ENCODE measurements around the gene SLC2A3.
"Not testable (repeated sequence)": the region's sequence is repeated elsewhere in the genome, so short reads cannot be mapped to it uniquely, and the experiment has no call there.

The SLC2A3 gene

GRCh38 chr12:7959278-7959677 is 23.3 kb upstream of the SLC2A3 start:
- H3K4me3 ChIP-seq (ENCODE audit: low read length): no peak overlapping the region
- no peak for DNase-seq (ENCODE audit: low read depth)
- TF ChIP-seq CTCF (IDR thresholded peaks at IDR 0.05; ENCODE audit: insufficient read depth, low read depth, low read length, missing control alignments): no peak

- not testable (repeated sequence) for DNase-seq (ENCODE audit: low read depth); H3K4me3 ChIP-seq (ENCODE audit: low read length)
Measured at GRCh38 chr12:7954877-7955276, 18.9 kb upstream of the SLC2A3 start.

GRCh38 chr12:7954418-7954817 is 18.4 kb upstream of the SLC2A3 start:
- not testable (repeated sequence) for DNase-seq (ENCODE audit: low read depth); H3K4me3 ChIP-seq (ENCODE audit: low read length)

- not testable (repeated sequence) for H3K4me3 ChIP-seq (ENCODE audit: low read length); DNase-seq (ENCODE audit: low read depth)
Measured at GRCh38 chr12:7953912-7954311, 17.9 kb upstream of the SLC2A3 start.

GRCh38 chr12:7951671-7952070 is 15.7 kb upstream of the SLC2A3 start:
- DNase-seq (ENCODE audit: low read depth): no peak
- no peak overlapping the region for H3K4me3 ChIP-seq (ENCODE audit: low read length)
- no peak for TF ChIP-seq CTCF (IDR thresholded peaks at IDR 0.05; ENCODE audit: insufficient read depth, low read depth, low read length, missing control alignments)

GRCh38 chr12:7950230-7950943 is 14.4 kb upstream of the SLC2A3 start:
- not testable (repeated sequence) for H3K4me3 ChIP-seq (ENCODE audit: low read length); DNase-seq (ENCODE audit: low read depth)

GRCh38 chr12:7948589-7949260 is 12.7 kb upstream of the SLC2A3 start:
- no peak for TF ChIP-seq CTCF (IDR thresholded peaks at IDR 0.05; ENCODE audit: insufficient read depth, low read depth, low read length, missing control alignments)
- no peak for DNase-seq (ENCODE audit: low read depth)
- H3K4me3 ChIP-seq (ENCODE audit: low read length): no peak overlapping the region

GRCh38 chr12:7947011-7947410 is 11.0 kb upstream of the SLC2A3 start:
- no peak for DNase-seq (ENCODE audit: low read depth)
- TF ChIP-seq CTCF (IDR thresholded peaks at IDR 0.05; ENCODE audit: insufficient read depth, low read depth, low read length, missing control alignments): no peak

GRCh38 chr12:7944760-7945159 is 8.8 kb upstream of the SLC2A3 start:
- not testable (repeated sequence) for DNase-seq (ENCODE audit: low read depth); H3K4me3 ChIP-seq (ENCODE audit: low read length)

More at GRCh38 chr12:7947011-7947410, 11.0 kb upstream of the SLC2A3 start:
- no peak overlapping the region for H3K4me3 ChIP-seq (ENCODE audit: low read length)
